ENCODE data around the gene MGAT5B. TPM values are rescaled to one million over a fixed set of nuclear protein-coding genes. Genes with fewer than 3 reads are reported as not detected.

MGAT5B gene
- total and polyA plus RNA-seq, 2 experiments from 2014 or later: 1.6 to 10.0 TPM

DNA sequence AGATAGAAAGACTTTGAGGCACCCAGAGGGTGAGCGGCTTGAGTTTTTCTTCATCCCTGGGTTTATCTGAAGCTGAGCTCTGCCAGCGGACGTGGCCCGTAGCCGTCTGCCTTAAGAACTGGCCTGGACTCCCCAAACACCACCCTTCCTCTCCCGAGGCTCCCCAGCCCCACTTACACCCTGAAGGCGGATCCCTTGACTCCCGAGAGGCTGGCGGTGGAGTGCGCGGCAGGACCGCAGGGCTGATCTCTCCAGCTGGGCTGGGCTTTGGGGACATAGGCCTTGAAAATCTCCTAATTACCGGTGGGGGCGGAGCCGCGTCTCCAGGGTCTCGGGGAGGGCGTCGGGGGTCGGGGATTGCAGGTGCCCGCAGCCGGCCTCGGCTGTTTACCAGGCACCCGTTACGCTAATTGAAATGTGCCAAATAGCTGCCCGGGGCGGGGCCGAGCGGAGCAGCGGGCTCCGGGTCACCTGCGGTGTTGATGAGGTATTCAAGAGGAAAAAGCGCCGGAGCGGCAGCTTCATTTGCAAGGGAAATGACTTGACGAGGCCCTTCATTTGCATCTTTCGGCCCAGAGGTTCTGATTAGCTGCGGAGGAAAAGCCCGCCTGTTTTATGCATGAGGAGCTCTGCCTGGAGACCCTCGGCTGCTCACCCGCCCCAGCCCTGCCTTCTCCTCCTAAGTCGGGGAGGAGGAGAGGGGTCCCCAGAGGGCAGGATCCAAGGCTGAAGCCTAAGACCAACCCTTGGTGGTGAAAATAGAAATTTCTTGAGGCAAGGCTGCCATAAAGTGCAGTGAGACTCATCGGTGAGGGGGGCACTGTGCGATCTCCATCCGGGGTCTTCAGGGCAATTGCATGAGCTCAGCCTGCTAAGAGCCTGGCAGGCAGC is 100.7 kb downstream of the MGAT5B start:
- peak; percentile 99 for DNase-seq (ENCODE audit: low spot score)
- peak; percentile 84 for ATAC-seq
- peak overlapping the region; percentile 79 for H3K4me2 ChIP-seq
- H3K27me3 ChIP-seq (ENCODE audit: insufficient read depth): no peaks in the 10 kb centered on the region
- H3K9me2 ChIP-seq (ENCODE audit: insufficient read depth): peaks cover 3% of the 10 kb centered on the region; the same call in 1 of the 2 replicates
- Mint-ChIP-seq H3K4me3 (peak overlapping the region; percentile 80), H3K9me3 (no peaks in the 10 kb centered on the region), H3K36me3 (ENCODE audit: low read depth) (no peaks in the 10 kb centered on the region; the same call in 2 of the 3 replicates), H3K27ac (peak overlapping the region; percentile 92), H3K27me3 (ENCODE audit: insufficient read depth, low read depth, poor library complexity) (peaks cover 23% of the 10 kb centered on the region), H3K4me1 (peaks cover 48% of the 10 kb centered on the region)
- H4K20me1 ChIP-seq (replicated peaks; ENCODE audit: insufficient read depth): no peaks in the 10 kb centered on the region
- peaks cover 38% of the 10 kb centered on the region for H3K4me1 ChIP-seq (ENCODE audit: insufficient read depth)
- 0 out of 2 replicates have a peak, but pooled peaks have one; percentile 30 for TF ChIP-seq CREB1 (CRISPR knock-in tag; IDR thresholded peaks at IDR 0.05; ENCODE audit: low read depth)
- TF ChIP-seq, protein P1, sequence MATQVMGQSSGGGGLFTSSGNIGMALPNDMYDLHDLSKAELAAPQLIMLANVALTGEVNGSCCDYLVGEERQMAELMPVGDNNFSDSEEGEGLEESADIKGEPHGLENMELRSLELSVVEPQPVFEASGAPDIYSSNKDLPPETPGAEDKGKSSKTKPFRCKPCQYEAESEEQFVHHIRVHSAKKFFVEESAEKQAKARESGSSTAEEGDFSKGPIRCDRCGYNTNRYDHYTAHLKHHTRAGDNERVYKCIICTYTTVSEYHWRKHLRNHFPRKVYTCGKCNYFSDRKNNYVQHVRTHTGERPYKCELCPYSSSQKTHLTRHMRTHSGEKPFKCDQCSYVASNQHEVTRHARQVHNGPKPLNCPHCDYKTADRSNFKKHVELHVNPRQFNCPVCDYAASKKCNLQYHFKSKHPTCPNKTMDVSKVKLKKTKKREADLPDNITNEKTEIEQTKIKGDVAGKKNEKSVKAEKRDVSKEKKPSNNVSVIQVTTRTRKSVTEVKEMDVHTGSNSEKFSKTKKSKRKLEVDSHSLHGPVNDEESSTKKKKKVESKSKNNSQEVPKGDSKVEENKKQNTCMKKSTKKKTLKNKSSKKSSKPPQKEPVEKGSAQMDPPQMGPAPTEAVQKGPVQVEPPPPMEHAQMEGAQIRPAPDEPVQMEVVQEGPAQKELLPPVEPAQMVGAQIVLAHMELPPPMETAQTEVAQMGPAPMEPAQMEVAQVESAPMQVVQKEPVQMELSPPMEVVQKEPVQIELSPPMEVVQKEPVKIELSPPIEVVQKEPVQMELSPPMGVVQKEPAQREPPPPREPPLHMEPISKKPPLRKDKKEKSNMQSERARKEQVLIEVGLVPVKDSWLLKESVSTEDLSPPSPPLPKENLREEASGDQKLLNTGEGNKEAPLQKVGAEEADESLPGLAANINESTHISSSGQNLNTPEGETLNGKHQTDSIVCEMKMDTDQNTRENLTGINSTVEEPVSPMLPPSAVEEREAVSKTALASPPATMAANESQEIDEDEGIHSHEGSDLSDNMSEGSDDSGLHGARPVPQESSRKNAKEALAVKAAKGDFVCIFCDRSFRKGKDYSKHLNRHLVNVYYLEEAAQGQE (IDR thresholded peaks at IDR 0.05; ENCODE audit: unreplicated experiment): no peak
- TF ChIP-seq, protein P2, sequence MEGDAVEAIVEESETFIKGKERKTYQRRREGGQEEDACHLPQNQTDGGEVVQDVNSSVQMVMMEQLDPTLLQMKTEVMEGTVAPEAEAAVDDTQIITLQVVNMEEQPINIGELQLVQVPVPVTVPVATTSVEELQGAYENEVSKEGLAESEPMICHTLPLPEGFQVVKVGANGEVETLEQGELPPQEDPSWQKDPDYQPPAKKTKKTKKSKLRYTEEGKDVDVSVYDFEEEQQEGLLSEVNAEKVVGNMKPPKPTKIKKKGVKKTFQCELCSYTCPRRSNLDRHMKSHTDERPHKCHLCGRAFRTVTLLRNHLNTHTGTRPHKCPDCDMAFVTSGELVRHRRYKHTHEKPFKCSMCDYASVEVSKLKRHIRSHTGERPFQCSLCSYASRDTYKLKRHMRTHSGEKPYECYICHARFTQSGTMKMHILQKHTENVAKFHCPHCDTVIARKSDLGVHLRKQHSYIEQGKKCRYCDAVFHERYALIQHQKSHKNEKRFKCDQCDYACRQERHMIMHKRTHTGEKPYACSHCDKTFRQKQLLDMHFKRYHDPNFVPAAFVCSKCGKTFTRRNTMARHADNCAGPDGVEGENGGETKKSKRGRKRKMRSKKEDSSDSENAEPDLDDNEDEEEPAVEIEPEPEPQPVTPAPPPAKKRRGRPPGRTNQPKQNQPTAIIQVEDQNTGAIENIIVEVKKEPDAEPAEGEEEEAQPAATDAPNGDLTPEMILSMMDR (conservative IDR thresholded peaks at IDR 0.05; ENCODE audit: low read depth in 2 of 2): no peak
- TF ChIP-seq NANOG (IDR thresholded peaks at IDR 0.05; ENCODE audit: borderline replicate concordance): no peak
- no peak for TF ChIP-seq EZH2phosphoT487 (IDR thresholded peaks at IDR 0.05; ENCODE audit: unreplicated experiment)
- no peak; the same call in none of the 2 replicates for TF ChIP-seq POLR2AphosphoS5 (IDR thresholded peaks at IDR 0.05; ENCODE audit: low read depth)
- TF ChIP-seq, protein P3, sequence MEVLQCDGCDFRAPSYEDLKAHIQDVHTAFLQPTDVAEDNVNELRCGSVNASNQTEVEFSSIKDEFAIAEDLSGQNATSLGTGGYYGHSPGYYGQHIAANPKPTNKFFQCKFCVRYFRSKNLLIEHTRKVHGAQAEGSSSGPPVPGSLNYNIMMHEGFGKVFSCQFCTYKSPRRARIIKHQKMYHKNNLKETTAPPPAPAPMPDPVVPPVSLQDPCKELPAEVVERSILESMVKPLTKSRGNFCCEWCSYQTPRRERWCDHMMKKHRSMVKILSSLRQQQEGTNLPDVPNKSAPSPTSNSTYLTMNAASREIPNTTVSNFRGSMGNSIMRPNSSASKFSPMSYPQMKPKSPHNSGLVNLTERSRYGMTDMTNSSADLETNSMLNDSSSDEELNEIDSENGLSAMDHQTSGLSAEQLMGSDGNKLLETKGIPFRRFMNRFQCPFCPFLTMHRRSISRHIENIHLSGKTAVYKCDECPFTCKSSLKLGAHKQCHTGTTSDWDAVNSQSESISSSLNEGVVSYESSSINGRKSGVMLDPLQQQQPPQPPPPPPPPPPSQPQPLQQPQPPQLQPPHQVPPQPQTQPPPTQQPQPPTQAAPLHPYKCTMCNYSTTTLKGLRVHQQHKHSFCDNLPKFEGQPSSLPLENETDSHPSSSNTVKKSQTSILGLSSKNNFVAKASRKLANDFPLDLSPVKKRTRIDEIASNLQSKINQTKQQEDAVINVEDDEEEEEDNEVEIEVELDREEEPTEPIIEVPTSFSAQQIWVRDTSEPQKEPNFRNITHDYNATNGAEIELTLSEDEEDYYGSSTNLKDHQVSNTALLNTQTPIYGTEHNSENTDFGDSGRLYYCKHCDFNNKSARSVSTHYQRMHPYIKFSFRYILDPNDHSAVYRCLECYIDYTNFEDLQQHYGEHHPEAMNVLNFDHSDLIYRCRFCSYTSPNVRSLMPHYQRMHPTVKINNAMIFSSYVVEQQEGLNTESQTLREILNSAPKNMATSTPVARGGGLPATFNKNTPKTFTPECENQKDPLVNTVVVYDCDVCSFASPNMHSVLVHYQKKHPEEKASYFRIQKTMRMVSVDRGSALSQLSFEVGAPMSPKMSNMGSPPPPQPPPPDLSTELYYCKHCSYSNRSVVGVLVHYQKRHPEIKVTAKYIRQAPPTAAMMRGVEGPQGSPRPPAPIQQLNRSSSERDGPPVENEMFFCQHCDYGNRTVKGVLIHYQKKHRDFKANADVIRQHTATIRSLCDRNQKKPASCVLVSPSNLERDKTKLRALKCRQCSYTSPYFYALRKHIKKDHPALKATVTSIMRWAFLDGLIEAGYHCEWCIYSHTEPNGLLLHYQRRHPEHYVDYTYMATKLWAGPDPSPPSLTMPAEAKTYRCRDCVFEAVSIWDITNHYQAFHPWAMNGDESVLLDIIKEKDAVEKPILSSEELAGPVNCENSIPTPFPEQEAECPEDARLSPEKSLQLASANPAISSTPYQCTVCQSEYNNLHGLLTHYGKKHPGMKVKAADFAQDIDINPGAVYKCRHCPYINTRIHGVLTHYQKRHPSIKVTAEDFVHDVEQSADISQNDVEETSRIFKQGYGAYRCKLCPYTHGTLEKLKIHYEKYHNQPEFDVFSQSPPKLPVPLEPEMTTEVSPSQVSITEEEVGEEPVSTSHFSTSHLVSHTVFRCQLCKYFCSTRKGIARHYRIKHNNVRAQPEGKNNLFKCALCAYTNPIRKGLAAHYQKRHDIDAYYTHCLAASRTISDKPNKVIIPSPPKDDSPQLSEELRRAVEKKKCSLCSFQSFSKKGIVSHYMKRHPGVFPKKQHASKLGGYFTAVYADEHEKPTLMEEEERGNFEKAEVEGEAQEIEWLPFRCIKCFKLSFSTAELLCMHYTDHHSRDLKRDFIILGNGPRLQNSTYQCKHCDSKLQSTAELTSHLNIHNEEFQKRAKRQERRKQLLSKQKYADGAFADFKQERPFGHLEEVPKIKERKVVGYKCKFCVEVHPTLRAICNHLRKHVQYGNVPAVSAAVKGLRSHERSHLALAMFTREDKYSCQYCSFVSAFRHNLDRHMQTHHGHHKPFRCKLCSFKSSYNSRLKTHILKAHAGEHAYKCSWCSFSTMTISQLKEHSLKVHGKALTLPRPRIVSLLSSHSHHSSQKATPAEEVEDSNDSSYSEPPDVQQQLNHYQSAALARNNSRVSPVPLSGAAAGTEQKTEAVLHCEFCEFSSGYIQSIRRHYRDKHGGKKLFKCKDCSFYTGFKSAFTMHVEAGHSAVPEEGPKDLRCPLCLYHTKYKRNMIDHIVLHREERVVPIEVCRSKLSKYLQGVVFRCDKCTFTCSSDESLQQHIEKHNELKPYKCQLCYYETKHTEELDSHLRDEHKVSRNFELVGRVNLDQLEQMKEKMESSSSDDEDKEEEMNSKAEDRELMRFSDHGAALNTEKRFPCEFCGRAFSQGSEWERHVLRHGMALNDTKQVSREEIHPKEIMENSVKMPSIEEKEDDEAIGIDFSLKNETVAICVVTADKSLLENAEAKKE (CRISPR knock-in tag; IDR thresholded peaks at IDR 0.05): no peak
- no peak for TF ChIP-seq ZNF114 (CRISPR knock-in tag; IDR thresholded peaks at IDR 0.05)
- no peak for TF ChIP-seq STAT1 (IDR thresholded peaks at IDR 0.05; ENCODE audit: unreplicated experiment)
- peak overlapping the region; percentile 20 for H2AFZ ChIP-seq
- H3K4me3 ChIP-seq: peak overlapping the region; percentile 56
- H3K79me2 ChIP-seq (replicated peaks; ENCODE audit: insufficient read depth): no peaks in the 10 kb centered on the region; the same call in 1 of the 2 replicates
- H3K27ac ChIP-seq (ENCODE audit: low read depth): peak overlapping the region; percentile 99
- H3K36me3 ChIP-seq (ENCODE audit: insufficient read depth): no peaks in the 10 kb centered on the region
- H3F3A ChIP-seq (replicated peaks; ENCODE audit: low read depth): peaks cover 9% of the 10 kb centered on the region
